Measurements from ENCODE around the gene C2orf72.

GRCh38 chr2:231049286-231050017, 12.1 kb downstream of the C2orf72 start:
- no peak for TF ChIP-seq CTCF (IDR thresholded peaks at IDR 0.05)
- TF ChIP-seq, protein P1, sequence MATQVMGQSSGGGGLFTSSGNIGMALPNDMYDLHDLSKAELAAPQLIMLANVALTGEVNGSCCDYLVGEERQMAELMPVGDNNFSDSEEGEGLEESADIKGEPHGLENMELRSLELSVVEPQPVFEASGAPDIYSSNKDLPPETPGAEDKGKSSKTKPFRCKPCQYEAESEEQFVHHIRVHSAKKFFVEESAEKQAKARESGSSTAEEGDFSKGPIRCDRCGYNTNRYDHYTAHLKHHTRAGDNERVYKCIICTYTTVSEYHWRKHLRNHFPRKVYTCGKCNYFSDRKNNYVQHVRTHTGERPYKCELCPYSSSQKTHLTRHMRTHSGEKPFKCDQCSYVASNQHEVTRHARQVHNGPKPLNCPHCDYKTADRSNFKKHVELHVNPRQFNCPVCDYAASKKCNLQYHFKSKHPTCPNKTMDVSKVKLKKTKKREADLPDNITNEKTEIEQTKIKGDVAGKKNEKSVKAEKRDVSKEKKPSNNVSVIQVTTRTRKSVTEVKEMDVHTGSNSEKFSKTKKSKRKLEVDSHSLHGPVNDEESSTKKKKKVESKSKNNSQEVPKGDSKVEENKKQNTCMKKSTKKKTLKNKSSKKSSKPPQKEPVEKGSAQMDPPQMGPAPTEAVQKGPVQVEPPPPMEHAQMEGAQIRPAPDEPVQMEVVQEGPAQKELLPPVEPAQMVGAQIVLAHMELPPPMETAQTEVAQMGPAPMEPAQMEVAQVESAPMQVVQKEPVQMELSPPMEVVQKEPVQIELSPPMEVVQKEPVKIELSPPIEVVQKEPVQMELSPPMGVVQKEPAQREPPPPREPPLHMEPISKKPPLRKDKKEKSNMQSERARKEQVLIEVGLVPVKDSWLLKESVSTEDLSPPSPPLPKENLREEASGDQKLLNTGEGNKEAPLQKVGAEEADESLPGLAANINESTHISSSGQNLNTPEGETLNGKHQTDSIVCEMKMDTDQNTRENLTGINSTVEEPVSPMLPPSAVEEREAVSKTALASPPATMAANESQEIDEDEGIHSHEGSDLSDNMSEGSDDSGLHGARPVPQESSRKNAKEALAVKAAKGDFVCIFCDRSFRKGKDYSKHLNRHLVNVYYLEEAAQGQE (IDR thresholded peaks at IDR 0.05; ENCODE audit: insufficient read depth in 1 of 2, low read depth in 2 of 2, low read length in 1 of 2) = no peak

Measured in Panc1 (cell line).